PC-3 (cell line): ENCODE results near the gene ARPC5.

Experiments
- CTCF ChIP-seq: fragments of 300-600 bp; sonication (generic); conservative IDR thresholded peaks from 2 replicates; pipeline ENCODE4 v1.5.1; 2017; ENCODE audit warnings: antibody characterized with exemption, low read depth, mild to moderate bottlenecking, low read length
- EZH2 ChIP-seq: fragments of 300-600 bp; sonication (generic); IDR thresholded peaks from one replicate; pipeline ENCODE4 v1.6.1; 2017; ENCODE audit warnings: antibody characterized with exemption, mild to moderate bottlenecking, low read length; ENCODE audit not compliant: unreplicated experiment

GRCh38 chr1:183685112-183685713, 49.6 kb upstream of the ARPC5 start:
- TF ChIP-seq CTCF (peak; percentile 69), EZH2 (no peak)
